HG03342 (cell line): ENCODE measurements around the gene NTMT1.
"Not testable (repeated sequence)": the region's sequence is repeated elsewhere in the genome, so short reads cannot be mapped to it uniquely, and the experiment has no call there.

ENCODE experiments used
- ATAC-seq: cut with Tn5 transposase; IDR thresholded peaks from one replicate; pipeline ENCODE4 v1.9.1; 2021; ENCODE audit warnings: mild to moderate bottlenecking, moderate library complexity; ENCODE audit not compliant: unreplicated experiment

The NTMT1 gene

DNA sequence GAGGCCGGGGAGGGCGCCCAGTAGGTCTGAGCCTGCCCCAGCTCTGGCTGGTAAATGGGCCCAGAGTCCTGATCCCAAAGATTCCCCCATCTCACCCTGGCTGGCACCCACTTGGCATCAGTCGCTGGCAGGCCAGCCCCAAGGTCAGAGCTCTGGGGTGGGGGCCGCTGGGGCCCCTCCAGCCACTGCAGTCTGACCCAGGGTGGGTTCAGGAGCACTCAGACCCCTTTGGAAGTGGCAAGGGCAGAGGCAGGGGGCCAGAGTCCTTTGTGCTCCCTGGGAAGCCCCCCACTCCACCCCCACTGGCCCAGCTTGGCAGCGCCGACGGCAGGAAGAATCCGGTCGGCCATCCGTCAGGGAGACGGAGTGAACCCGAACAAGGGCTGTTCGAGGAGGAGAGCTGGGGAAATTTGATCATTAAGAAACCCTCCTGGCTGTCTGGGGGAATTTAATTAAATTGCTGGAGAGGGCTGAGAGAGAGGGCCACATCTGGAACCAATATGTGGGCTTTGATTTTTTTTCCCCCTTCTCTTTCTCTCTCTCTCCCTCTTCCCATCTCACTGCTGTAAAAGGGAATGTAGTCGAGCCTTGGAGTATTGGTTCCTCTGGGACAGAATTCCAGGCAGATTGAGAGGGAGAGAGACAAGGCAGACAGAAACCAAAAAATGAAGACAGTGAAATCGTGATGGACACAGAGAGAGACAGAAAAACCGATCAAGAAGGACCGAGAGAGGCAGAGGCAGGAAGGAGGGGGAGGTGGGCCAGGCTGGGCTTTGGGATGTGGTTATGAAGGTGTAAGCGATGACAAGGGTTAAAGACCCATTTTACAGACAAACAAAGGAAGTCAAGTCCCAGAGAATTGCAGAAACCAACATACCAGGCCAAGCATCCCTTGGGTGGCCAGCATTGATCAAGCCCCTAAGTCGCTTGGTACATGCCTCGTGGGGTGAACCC lies 24.0 kb downstream of the NTMT1 start:
- no peak for ATAC-seq

- ATAC-seq = no peak
These were observed 24.8 kb downstream of the NTMT1 start for GRCh38 chr9:129650680-129651235.

- ATAC-seq = no peak
These were observed 28.0 kb downstream of the NTMT1 start for GRCh38 chr9:129653823-129654553.

GRCh38 chr9:129654554-129655040 lies 28.6 kb downstream of the NTMT1 start:
- no peak for ATAC-seq

- no peak for ATAC-seq
These were observed 29.2 kb downstream of the NTMT1 start for GRCh38 chr9:129655154-129655553.

GRCh38 chr9:129655696-129656095 lies 29.7 kb downstream of the NTMT1 start:
- ATAC-seq = no peak

DNA sequence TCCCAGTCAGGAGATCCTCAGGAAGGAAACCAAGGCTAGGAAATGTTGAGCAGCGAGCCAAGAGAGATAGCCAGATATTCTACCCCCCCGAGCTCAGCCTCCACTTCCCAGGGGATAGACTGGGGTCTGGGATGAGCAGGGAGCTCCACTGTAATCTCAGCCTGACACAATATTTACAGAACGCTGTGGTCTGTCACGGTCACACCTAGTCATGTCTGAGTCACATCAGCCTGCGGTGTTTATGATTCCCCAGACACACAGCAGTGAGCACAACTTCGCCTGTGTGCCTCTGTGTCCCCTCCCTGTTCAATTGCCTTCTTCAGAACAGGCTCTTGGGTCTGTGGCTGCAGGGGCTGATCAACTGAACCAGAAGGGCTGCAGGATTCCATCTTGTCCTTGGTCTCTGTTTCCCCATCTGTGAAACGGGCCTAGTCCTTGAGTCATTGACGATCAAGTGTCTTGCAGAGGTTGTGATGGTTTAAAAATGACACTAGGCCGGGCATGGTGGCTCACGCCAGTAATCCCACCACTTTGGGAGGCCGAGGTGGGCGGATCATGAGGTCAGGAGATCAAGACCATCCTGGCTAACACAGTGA lies 30.9 kb downstream of the NTMT1 start:
- ATAC-seq = no peak

DNA sequence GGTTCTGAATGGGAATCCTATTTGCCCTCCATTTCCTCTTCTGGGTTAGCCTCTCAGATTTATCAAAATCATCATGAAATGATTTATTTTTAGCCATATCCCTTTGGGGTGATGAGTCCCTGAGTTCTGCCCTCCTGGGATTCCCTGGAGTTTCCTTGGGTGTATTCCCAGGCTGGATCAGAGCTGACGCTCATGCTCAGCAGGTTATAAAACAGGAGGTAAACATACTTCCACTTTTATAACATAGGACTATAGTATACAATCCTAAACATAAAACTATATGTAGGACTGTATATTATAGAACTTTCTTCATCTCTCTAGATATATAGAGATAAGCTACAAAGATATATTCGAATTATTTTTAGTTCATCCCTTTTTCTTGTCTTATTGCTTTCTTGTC lies 35.1 kb downstream of the NTMT1 start:
- no peak for ATAC-seq

- ATAC-seq = not testable (repeated sequence)
These were observed 36.3 kb downstream of the NTMT1 start for GRCh38 chr9:129662239-129662638.

DNA sequence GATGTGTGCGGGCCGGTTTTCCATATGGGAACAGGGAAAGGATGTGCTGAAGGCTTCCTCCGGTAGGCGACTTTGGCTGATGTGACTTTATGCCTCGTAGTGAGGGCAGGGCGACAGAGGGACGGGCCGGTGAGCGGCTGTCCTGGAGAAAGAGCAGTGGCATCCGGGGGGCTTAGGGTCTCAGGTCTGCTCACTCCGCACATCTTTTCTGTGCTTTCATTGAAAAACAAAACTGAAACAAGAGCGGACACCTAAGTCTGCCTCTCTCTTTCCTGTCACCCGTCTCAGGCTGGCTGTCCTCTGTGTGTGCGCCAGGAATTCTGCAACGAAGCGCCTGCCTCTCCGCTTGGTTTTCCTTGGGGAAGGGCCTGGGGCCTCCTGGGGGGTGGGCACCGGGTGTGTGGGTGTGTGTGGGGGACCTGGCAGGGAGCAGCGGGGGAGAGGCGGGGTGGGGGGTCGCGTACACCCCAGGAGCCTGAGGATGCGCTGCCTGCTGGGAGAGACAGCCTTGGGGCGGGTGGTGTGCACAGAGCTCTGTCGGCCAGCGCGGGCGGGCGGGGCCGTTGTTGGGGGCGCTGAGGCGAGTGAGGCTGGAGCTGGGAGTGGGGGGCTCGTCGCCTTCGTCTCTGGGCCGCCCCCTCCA lies 38.9 kb downstream of the NTMT1 start:
- ATAC-seq = no peak

DNA sequence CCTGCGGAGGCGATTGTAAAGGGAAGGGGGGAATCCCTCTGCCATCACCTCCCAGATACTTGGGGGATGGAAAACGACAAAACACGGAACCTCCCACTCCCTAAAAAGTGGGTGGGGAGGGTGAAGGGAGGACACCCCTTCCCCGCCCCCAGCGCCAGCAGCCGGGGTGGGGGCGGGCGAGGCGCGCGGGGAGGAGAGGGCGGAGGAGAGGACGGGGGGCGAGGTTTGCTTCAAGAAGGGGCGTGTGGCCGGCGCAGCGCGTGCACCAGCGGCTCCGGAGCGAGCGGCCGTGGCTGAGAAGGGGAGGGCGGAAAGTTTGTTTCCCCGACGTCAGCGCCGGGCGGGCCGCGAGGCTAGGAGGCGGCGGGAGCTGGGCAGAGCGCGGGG lies 39.4 kb downstream of the NTMT1 start, which contains the start of gene PRRX2:
Gene PRRX2 (plus strand): TSS at position 259 of the 387 bp plus-strand sequence. CDS start 221 bp downstream, outside the sequence.
- no peak for ATAC-seq

DNA sequence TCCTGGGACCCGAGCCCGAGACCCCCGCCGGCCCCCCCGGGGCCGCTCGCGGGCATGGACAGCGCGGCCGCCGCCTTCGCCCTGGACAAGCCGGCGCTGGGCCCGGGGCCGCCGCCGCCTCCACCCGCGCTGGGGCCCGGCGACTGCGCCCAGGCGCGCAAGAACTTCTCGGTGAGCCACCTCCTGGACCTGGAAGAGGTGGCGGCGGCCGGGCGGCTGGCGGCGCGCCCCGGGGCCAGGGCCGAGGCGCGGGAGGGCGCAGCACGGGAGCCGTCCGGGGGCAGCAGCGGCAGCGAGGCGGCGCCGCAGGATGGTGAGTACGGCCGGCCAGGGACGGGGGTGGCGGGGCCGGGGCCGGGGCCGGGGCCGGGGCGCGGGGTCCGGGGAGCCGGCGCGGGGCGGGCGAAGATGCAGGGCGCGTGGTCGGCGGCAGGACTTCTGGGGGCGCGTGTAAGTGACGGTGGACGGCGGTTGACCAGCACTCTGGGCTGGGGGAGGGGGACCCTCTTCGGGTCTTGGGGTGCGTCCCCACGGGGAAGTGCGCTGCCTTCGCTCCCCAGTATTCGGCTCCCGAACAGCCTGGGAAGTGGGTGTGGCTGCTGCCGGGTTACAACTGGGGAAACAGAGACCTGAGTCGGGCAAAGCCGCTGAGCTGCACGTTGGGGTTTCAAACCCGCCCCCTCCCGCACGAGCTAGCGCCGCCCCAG lies 40.0 kb downstream of the NTMT1 start:
- no peak for ATAC-seq

- ATAC-seq = no peak
These were observed 40.6 kb downstream of the NTMT1 start for GRCh38 chr9:129666575-129666974.

DNA sequence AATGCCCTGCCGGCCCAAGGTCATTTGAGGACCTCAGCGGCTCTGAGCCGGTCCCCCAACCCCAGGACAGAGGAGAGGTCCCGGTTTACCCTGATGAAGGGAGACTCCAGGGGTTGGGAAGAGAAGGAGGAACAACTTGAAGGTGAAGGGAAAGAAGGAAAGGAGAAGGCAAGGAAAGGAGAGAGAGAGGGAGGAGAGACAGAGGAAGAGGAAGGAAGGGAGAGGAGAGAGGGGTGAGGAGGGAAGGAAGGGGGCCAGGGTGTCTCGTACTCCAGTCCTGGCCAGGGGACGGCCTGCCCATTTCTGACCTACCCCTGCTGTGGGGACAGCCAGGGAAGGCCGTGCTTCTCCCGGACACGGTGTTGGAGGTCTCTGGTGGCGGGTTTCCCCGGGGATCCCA lies 41.4 kb downstream of the NTMT1 start:
- ATAC-seq = no peak

DNA sequence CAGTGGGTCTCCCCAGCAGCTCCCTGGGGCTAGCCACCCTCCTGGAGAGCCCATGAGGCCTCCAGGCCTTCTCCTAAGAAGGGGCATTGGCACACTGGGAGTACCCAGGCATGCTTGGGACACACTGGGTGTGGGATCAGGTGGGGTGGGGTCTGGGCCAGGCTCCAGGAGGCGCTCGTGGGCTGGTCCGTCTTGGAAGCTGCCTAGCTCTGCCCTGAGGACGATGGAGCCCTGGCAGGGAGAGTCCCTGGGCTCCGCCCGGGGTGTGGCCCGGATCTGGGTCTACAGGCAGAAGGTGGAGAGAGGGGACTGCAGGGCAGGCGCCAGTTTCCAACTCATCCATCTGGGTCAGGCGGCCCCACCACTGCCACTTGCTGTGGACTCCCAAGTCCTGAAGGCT lies 41.9 kb downstream of the NTMT1 start:
- ATAC-seq = no peak

- ATAC-seq = no peak
These were observed 43.3 kb downstream of the NTMT1 start for GRCh38 chr9:129669141-129669718.

DNA sequence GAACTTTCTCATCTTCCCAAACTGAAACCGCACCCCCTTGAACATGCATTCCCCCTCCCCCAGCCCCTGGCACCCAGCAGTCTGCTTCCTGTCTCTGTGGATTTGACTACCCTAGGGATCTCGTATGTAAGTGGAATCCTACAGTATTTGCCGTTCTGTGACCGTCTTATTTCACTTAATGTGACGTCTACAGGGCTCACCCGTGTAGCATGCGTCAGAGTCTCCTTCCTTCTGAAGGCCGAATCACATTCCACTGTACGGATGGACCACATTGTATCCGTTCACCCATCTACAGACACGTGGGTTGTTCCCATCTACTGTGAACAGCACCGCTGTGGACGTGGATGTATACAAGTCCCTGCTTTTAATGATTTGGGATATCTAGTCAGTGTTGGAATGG lies 44.0 kb downstream of the NTMT1 start:
- ATAC-seq = no peak

DNA sequence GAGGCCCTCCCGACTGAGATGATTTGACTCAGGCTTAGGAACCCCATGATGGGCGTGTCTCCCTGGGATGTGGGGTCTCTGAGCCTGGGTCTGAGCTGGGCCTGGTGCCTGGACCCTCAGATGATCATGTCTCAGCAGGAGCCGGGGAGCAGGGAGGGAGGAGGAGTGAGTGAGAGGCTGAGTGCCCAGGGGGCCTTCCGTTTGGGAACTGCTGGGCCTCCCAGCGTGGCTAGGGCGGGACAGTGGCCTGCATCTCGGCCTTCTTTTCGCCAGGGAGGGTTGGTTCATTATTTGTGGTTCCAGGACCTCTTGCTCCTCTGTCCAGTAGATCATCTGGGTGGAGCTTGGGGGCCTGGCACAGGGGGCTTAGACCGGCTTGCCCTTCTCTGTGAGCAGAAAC lies 45.1 kb downstream of the NTMT1 start:
- no peak for ATAC-seq

- no peak for ATAC-seq
These were observed 45.6 kb downstream of the NTMT1 start for GRCh38 chr9:129671519-129671918.

- ATAC-seq = no peak
These were observed 46.7 kb downstream of the NTMT1 start for GRCh38 chr9:129672702-129673101.
